ENCODE measurements around the gene CEACAM19. TPM values are rescaled to one million over a fixed set of nuclear protein-coding genes. Genes with fewer than 3 reads are reported as not detected.

The CEACAM19 gene
- total and polyA plus RNA-seq, 2 of the 13 experiments (the other 11 are each of a cell fraction or from before 2014, with no cell fraction given) = 1.3 to 4.0 TPM

DNA sequence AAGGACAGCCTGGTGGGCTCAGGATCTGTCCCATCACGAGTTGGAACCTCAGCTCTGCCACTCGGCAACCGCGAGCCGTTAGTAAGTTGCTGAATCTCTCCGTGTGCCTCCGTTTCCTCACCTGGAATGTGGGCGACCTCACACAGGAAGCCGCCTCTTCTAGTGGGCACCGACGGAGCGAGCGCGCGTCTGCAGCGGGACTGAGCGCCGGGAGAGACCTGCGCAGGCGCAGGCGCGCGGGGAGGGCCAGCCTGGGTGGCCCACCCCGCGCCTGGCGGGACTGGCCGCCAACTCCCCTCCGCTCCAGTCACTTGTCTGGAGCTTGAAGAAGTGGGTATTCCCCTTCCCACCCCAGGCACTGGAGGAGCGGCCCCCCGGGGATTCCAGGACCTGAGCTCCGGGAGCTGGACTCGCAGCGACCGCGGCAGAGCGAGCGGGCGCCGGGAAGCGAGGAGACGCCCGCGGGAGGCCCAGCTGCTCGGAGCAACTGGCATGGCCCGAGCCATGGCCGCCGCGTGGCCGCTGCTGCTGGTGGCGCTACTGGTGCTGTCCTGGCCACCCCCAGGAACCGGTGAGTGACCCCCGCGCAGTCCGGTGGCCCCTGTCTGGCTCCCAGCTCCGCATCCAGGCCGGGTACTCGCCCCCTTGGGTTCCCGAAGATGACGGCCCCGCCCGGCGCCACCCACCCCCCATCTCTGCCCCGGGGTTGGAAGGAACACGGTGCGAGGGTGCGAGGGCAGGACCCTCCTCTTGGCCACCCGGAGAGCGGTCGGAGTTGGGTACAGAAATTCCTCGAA lies 27.5 kb upstream of the CEACAM19 start, which contains the start of gene PVR (continued):
- TF ChIP-seq NFE2L1 (CRISPR knock-in tag; IDR thresholded peaks at IDR 0.05; ENCODE audit: borderline replicate concordance) (no peak), ZFX (CRISPR knock-in tag; IDR thresholded peaks at IDR 0.05; ENCODE audit: low read depth) (peak; percentile 87), RAD51 (IDR thresholded peaks at IDR 0.05; ENCODE audit: borderline replicate concordance) (no peak), PCBP2 (optimal IDR thresholded peaks at IDR 0.05; ENCODE audit: low read depth, low read length, poor library complexity, severe bottlenecking) (no peak), MED8 (CRISPR knock-in tag; IDR thresholded peaks at IDR 0.05; ENCODE audit: insufficient replicate concordance) (peak; percentile 50), CC2D1A (CRISPR knock-in tag; IDR thresholded peaks at IDR 0.05) (no peak), SP1 (IDR thresholded peaks at IDR 0.05) (no peak), SP1 (CRISPR knock-in tag; IDR thresholded peaks at IDR 0.05) (peak; percentile 44; the same call in 1 of the 2 replicates), ZNF670 (CRISPR knock-in tag; IDR thresholded peaks at IDR 0.05; ENCODE audit: borderline replicate concordance) (no peak), RCOR2 (CRISPR knock-in tag; IDR thresholded peaks at IDR 0.05) (no peak; the same call in 1 of the 2 replicates), ZNF350 (CRISPR knock-in tag; IDR thresholded peaks at IDR 0.05; ENCODE audit: borderline replicate concordance, low read depth) (peak; percentile 84), ZBTB7A (CRISPR knock-in tag; IDR thresholded peaks at IDR 0.05) (no peak; the same call in 1 of the 2 replicates), ZNF282 (IDR thresholded peaks at IDR 0.05; ENCODE audit: partially characterized antibody) (no peak), ZZZ3 (CRISPR knock-in tag; IDR thresholded peaks at IDR 0.05; ENCODE audit: borderline replicate concordance) (no peak), ZNF816 (CRISPR knock-in tag; IDR thresholded peaks at IDR 0.05; ENCODE audit: borderline replicate concordance) (no peak), ZNF3 (CRISPR knock-in tag; IDR thresholded peaks at IDR 0.05) (no peak)
- TF ChIP-seq, protein P1, sequence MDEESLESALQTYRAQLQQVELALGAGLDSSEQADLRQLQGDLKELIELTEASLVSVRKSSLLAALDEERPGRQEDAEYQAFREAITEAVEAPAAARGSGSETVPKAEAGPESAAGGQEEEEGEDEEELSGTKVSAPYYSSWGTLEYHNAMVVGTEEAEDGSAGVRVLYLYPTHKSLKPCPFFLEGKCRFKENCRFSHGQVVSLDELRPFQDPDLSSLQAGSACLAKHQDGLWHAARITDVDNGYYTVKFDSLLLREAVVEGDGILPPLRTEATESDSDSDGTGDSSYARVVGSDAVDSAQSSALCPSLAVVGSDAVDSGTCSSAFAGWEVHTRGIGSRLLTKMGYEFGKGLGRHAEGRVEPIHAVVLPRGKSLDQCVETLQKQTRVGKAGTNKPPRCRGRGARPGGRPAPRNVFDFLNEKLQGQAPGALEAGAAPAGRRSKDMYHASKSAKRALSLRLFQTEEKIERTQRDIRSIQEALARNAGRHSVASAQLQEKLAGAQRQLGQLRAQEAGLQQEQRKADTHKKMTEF (CRISPR knock-in tag; IDR thresholded peaks at IDR 0.05) = peak; percentile 81; the same call in 1 of the 2 replicates
- TF ChIP-seq, protein P2, sequence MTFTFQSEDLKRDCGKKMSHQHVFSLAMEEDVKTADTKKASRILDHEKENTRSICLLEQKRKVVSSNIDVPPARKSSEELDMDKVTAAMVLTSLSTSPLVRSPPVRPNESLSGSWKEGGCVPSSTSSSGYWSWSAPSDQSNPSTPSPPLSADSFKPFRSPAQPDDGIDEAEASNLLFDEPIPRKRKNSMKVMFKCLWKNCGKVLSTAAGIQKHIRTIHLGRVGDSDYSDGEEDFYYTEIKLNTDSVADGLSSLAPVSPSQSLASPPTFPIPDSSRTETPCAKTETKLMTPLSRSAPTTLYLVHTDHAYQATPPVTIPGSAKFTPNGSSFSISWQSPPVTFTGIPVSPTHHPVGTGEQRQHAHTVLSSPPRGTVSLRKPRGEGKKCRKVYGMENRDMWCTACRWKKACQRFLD (CRISPR knock-in tag; IDR thresholded peaks at IDR 0.05; ENCODE audit: borderline replicate concordance) = no peak
- TF ChIP-seq, protein P3, sequence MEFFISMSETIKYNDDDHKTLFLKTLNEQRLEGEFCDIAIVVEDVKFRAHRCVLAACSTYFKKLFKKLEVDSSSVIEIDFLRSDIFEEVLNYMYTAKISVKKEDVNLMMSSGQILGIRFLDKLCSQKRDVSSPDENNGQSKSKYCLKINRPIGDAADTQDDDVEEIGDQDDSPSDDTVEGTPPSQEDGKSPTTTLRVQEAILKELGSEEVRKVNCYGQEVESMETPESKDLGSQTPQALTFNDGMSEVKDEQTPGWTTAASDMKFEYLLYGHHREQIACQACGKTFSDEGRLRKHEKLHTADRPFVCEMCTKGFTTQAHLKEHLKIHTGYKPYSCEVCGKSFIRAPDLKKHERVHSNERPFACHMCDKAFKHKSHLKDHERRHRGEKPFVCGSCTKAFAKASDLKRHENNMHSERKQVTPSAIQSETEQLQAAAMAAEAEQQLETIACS (CRISPR knock-in tag; IDR thresholded peaks at IDR 0.05) = no peak
- TF ChIP-seq, protein P4, sequence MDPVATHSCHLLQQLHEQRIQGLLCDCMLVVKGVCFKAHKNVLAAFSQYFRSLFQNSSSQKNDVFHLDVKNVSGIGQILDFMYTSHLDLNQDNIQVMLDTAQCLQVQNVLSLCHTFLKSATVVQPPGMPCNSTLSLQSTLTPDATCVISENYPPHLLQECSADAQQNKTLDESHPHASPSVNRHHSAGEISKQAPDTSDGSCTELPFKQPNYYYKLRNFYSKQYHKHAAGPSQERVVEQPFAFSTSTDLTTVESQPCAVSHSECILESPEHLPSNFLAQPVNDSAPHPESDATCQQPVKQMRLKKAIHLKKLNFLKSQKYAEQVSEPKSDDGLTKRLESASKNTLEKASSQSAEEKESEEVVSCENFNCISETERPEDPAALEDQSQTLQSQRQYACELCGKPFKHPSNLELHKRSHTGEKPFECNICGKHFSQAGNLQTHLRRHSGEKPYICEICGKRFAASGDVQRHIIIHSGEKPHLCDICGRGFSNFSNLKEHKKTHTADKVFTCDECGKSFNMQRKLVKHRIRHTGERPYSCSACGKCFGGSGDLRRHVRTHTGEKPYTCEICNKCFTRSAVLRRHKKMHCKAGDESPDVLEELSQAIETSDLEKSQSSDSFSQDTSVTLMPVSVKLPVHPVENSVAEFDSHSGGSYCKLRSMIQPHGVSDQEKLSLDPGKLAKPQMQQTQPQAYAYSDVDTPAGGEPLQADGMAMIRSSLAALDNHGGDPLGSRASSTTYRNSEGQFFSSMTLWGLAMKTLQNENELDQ (CRISPR knock-in tag; IDR thresholded peaks at IDR 0.05; ENCODE audit: borderline replicate concordance) = no peak
- TF ChIP-seq, protein P5, sequence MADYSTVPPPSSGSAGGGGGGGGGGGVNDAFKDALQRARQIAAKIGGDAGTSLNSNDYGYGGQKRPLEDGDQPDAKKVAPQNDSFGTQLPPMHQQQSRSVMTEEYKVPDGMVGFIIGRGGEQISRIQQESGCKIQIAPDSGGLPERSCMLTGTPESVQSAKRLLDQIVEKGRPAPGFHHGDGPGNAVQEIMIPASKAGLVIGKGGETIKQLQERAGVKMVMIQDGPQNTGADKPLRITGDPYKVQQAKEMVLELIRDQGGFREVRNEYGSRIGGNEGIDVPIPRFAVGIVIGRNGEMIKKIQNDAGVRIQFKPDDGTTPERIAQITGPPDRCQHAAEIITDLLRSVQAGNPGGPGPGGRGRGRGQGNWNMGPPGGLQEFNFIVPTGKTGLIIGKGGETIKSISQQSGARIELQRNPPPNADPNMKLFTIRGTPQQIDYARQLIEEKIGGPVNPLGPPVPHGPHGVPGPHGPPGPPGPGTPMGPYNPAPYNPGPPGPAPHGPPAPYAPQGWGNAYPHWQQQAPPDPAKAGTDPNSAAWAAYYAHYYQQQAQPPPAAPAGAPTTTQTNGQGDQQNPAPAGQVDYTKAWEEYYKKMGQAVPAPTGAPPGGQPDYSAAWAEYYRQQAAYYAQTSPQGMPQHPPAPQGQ (CRISPR knock-in tag; IDR thresholded peaks at IDR 0.05; ENCODE audit: borderline replicate concordance) = no peak
